CD4-positive, alpha-beta memory T cell (primary cell): ENCODE results near the gene RBM42. TPM values are rescaled to one million over a fixed set of nuclear protein-coding genes. Genes with fewer than 3 reads are reported as not detected.

Source experiments
- CTCF ChIA-PET: fragments of 350-600 bp; sonication (Branson Sonifier 250); formaldehyde crosslinking; loops from one replicate; lab custom pipeline; 2021; ENCODE audit warnings: inconsistent platforms; ENCODE audit not compliant: partially characterized antibody; lab: Charles Lee
- POLR2A ChIA-PET: fragments of 350-600 bp; sonication (Branson Sonifier 250); formaldehyde crosslinking; loops from one replicate; lab custom pipeline; 2021; ENCODE audit not compliant: partially characterized antibody; lab: Charles Lee
- DNase-seq, 5 donors: peaks; one replicate each; pipeline versions ENCODE4 v3.0.0 to v3.0.0-alpha.2; 2020 to 2022; ENCODE audit warnings: mixed read lengths in 1 of 5
- H3K27ac ChIP-seq: one replicate; pipeline ENCODE4 v1.7.0; 2013; ENCODE audit warnings: low read depth, low read length
- H3K27me3 ChIP-seq: 2 replicates; pipeline ENCODE4 v1.7.0; 2013; ENCODE audit warnings: mild to moderate bottlenecking, low read length, moderate library complexity; ENCODE audit not compliant: insufficient read depth
- H3K36me3 ChIP-seq: 2 replicates; pipeline ENCODE4 v1.7.0; 2013; ENCODE audit warnings: mild to moderate bottlenecking, low read length, moderate library complexity; ENCODE audit not compliant: insufficient read depth
- H3K4me1 ChIP-seq: 2 replicates; pipeline ENCODE4 v1.7.0; 2013; ENCODE audit warnings: mild to moderate bottlenecking, low read length, moderate library complexity; ENCODE audit not compliant: insufficient read depth
- H3K4me3 ChIP-seq, 2 donors: one replicate each; pipeline ENCODE4 v1.7.0; 2013; ENCODE audit warnings: low read length in 2 of 2, mild to moderate bottlenecking in 1 of 2
- H3K9me3 ChIP-seq, 2 donors: one replicate each; pipeline ENCODE4 v1.7.0; 2013; ENCODE audit warnings: low read length in 2 of 2, control low read depth in 1 of 2; ENCODE audit not compliant: control insufficient read depth in 1 of 2
- H3K27ac Mint-ChIP-seq, 7 donors: one replicate each; pipeline ENCODE4 v1.8.0; 2020 to 2021; ENCODE audit warnings: mixed read lengths in 7 of 7, mild to moderate bottlenecking in 6 of 7, inconsistent platforms in 3 of 7, moderate library complexity in 3 of 7
- H3K27me3 Mint-ChIP-seq, 2 donors: one replicate each; pipeline ENCODE4 v1.8.0; 2020 to 2021; ENCODE audit warnings: mixed read lengths in 2 of 2
- H3K36me3 Mint-ChIP-seq, 2 donors: one replicate each; pipeline ENCODE4 v1.8.0; 2020 to 2021; ENCODE audit warnings: mixed read lengths in 2 of 2, inconsistent platforms in 1 of 2, mild to moderate bottlenecking in 1 of 2
- H3K4me1 Mint-ChIP-seq, 4 donors: one replicate each; pipeline ENCODE4 v1.8.0; 2020 to 2021; ENCODE audit warnings: mixed read lengths in 4 of 4, mild to moderate bottlenecking in 1 of 4
- H3K4me3 Mint-ChIP-seq, 8 donors: one replicate each; pipeline ENCODE4 v1.8.0; 2020 to 2021; ENCODE audit warnings: mixed read lengths in 8 of 8, mild to moderate bottlenecking in 7 of 8, moderate library complexity in 6 of 8, inconsistent platforms in 3 of 8
- H3K9me3 Mint-ChIP-seq, 8 donors: one replicate each; pipeline ENCODE4 v1.8.0; 2020 to 2021; ENCODE audit warnings: mixed read lengths in 8 of 8, mild to moderate bottlenecking in 5 of 8, inconsistent platforms in 3 of 8, moderate library complexity in 1 of 8
- intact Hi-C: fragments of 100-400 bp; cut with micrococcal nuclease; formaldehyde crosslinking; loops from one replicate; pipeline ENCODE4 v1.15.1; 2023
- polyA plus RNA-seq, 2 donors: library from polyadenylated mRNA; unstranded; fragments of 300-500 nt; fragmentation: Illumina TruSeq; gene quantifications; one replicate each; pipeline ENCODE4 v1.2.3, GENCODE V29; 2021
- total RNA-seq, 2 experiments: library from RNA; stranded (reverse); gene quantifications; one replicate each; pipeline ENCODE4 v1.2.3, GENCODE V29; 2021

The RBM42 gene
- total and polyA plus RNA-seq, 4 experiments from 2014 or later: 42.9 to 61.0 (median 54.4) TPM

DNA sequence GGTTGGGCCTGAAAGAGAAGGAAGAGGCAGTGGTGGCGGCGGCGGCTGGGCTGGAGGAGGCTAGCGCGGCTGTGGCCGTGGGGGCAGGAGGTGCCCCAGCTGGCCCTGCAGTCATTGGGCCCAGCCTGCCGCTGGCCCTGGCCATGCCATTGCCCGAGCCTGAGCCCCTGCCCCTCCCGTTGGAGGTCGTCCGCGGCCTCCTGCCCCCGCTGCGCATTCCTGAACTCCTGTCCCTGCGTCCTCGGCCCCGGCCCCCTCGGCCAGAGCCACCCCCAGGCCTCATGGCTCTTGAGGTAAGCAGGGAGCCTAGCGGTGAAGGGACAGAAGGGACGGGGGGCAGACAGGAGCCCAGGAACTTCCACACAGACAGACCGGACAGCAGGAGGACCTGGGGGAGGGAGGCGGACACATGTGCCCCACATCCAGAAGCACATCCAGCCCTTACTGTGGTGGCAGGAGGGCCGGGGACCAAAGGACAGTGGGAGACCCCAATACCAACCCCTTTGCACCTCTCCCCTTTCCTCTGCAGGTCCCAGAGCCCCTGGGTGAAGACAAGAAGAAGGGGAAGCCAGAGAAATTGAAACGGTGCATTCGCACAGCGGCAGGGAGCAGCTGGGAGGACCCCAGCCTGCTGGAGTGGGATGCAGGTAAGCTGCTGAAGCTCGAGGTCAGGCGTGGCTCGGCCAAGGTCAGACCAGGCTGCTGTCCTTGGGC, 5.0 kb downstream of the RBM42 start:
- Mint-ChIP-seq H3K27me3 (peaks cover 0 to under 1% of the 10 kb centered on the region in 2 donors), H3K4me1 (peaks cover 6 to 20% (median 11%) of the 10 kb centered on the region in 4 donors), H3K36me3 (peaks cover 48 to 71% of the 10 kb centered on the region in 2 donors), H3K9me3 (no peaks in the 10 kb centered on the region), H3K27ac (no peak overlapping the region), H3K4me3 (no peak overlapping the region)
- H3K9me3 ChIP-seq: no peaks in the 10 kb centered on the region
- peaks cover 65% of the 10 kb centered on the region for H3K36me3 ChIP-seq
- H3K4me3 ChIP-seq: no peak overlapping the region
- intact Hi-C loops: no loop called here
- no peaks in the 10 kb centered on the region for H3K27me3 ChIP-seq
- no peak overlapping the region for H3K27ac ChIP-seq
- ChIA-PET POLR2A (interaction anchor here (0.6 kb wide), 1 partner anchor 265 kb away, joined by 3 read pairs; no protein-coding TSS in a partner anchor), CTCF (interaction anchor here (0.9 kb wide), 1 partner anchor 23 kb away, joined by 3 read pairs; no protein-coding TSS in a partner anchor)
- DNase-seq: no peak
- peaks cover 12% of the 10 kb centered on the region for H3K4me1 ChIP-seq

DNA sequence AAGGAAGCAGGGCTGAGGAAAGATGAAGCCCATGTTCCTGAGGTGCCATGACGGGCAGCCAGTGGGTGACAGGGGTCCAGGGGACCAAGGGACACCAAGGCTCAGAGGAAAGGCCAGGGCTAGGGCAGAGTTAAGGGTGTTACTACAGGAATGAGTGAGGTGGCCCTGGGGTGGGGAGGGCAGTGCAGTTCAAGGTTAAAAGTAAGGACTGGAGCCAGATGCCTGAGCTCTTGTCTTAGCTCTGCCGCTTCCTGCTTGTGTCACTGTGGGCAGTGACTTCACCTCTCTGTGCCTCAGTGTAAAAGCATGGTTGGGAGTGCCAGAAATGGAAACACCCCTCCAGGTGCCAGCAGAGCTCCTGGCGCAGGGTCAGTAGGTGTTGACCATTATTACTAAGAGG, 7.8 kb downstream of the RBM42 start:
- H3K36me3 ChIP-seq: peaks cover 53% of the 10 kb centered on the region
- Mint-ChIP-seq H3K36me3 (peaks cover 35 to 54% of the 10 kb centered on the region in 2 donors), H3K4me3 (no peak overlapping the region)

DNA sequence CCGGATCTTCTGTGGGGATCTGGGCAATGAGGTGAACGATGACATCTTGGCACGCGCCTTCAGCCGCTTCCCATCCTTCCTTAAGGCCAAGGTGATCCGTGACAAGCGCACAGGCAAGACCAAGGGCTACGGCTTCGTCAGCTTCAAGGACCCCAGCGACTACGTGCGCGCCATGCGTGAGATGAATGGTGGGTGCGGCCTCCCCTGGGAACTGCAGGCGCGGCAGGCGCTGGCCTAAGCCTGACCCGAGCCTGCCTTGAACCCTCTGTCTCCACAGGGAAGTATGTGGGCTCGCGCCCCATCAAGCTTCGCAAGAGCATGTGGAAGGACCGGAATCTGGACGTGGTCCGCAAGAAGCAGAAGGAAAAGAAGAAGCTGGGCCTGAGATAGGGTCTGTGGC, 8.3 kb downstream of the RBM42 start:
- Mint-ChIP-seq H3K4me3 (peak overlapping the region in 1 of 8 donors; percentile 38), H3K27ac (no peak overlapping the region)

More for the DNA sequence above, 7.8 kb downstream of the RBM42 start:
- Histone ChIP-seq H3K9me3 (no peaks in the 10 kb centered on the region), H3K27ac (no peak overlapping the region), H3K27me3 (no peaks in the 10 kb centered on the region), H3K4me1 (peaks cover 7% of the 10 kb centered on the region), H3K4me3 (no peak overlapping the region)
- Mint-ChIP-seq H3K9me3 (no peaks in the 10 kb centered on the region), H3K27me3 (no peaks in the 10 kb centered on the region), H3K4me1 (peaks cover 4 to 15% (median 6%) of the 10 kb centered on the region in 4 donors), H3K27ac (peak overlapping the region in 1 of 7 donors; percentile 53)
- ChIA-PET POLR2A (no interaction called here), CTCF (interaction anchor here (0.7 kb wide), 1 partner anchor 144 kb away, joined by 3 read pairs; no protein-coding TSS in a partner anchor)
- no peak for DNase-seq
- intact Hi-C loops: no loop called here

DNA sequence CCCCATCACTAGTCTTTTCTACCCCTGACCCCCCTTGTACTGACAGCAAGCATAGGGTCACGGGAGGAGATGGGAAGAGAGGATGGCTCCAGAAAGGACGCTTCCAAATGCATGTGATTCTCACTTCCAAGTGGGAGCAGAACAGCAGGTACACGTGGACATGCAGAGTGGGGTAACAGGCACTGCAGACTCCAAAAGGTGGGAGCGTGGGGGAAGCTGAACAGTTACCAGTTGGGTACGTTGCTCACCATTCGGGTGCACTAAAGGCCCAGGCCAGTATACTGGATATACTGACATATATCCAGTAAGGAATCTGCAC, 10.4 kb downstream of the RBM42 start:
- peaks cover 22 to 32% of the 10 kb centered on the region in 2 donors for H3K36me3 Mint-ChIP-seq
- Histone ChIP-seq H3K4me3 (no peak overlapping the region), H3K9me3 (no peaks in the 10 kb centered on the region), H3K36me3 (peaks cover 27% of the 10 kb centered on the region), H3K27ac (no peak overlapping the region), H3K27me3 (no peaks in the 10 kb centered on the region), H3K4me1 (peaks cover 21% of the 10 kb centered on the region)
- H3K27me3 Mint-ChIP-seq: no peaks in the 10 kb centered on the region
- DNase-seq: no peak
- ChIA-PET CTCF (interaction anchor here (1.9 kb wide), 1 partner anchor 9 kb away, joined by 6 read pairs; the partner anchor contains the start of gene COX6B1), POLR2A (no interaction called here)
- no peak overlapping the region for H3K4me3 Mint-ChIP-seq
- intact Hi-C loops: no loop called here
- H3K4me1 Mint-ChIP-seq: peaks cover 2 to 17% (median 9%) of the 10 kb centered on the region in 4 donors
- H3K9me3 Mint-ChIP-seq: no peaks in the 10 kb centered on the region
- H3K27ac Mint-ChIP-seq: peak overlapping the region in 3 of 7 donors; percentile 43 to 83 (median 55)

More for the DNA sequence above, 8.3 kb downstream of the RBM42 start:
- Mint-ChIP-seq H3K27me3 (no peaks in the 10 kb centered on the region), H3K36me3 (peaks cover 30 to 48% of the 10 kb centered on the region in 2 donors), H3K4me1 (peaks cover 4 to 11% (median 7%) of the 10 kb centered on the region in 4 donors), H3K9me3 (no peaks in the 10 kb centered on the region)
- Histone ChIP-seq H3K36me3 (peaks cover 49% of the 10 kb centered on the region), H3K27me3 (no peaks in the 10 kb centered on the region), H3K9me3 (no peaks in the 10 kb centered on the region), H3K27ac (no peak overlapping the region), H3K4me3 (no peak overlapping the region), H3K4me1 (peaks cover 12% of the 10 kb centered on the region)
- POLR2A ChIA-PET: interaction anchor here (1.0 to 1.8 kb wide), 3 partner anchors 9 to 24 kb away, joined by 3 to 7 read pairs (median 6); partner anchors contain the start of genes COX6B1 and HAUS5
- no peak for DNase-seq
- CTCF ChIA-PET: interaction anchor here (1.9 kb wide), 1 partner anchor 11 kb away, joined by 6 read pairs; the partner anchor contains the start of gene COX6B1
- intact Hi-C loops: no loop called here

DNA sequence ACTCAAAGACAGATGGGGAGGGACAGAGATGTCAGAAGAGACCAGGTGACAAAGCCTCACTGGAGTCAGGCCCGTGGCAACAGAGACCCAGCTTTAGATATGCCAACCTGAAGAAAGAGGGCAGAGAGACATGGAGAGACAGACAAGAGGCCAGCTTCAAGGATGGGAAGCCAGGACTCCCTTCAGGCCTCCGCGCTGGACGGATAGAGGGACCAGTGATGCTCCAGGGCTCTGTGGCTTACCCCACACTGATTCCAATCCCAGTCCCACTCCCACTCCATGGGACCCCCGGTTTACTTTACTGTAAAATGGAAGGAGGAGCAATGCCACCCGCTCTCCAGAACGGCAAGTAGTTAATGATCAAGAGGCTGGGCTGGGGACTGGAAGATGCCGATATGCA, 11.0 kb downstream of the RBM42 start:
- Histone ChIP-seq H3K9me3 (no peaks in the 10 kb centered on the region), H3K4me3 (no peak overlapping the region), H3K27me3 (no peaks in the 10 kb centered on the region), H3K4me1 (peaks cover 24% of the 10 kb centered on the region), H3K36me3 (peaks cover 24% of the 10 kb centered on the region), H3K27ac (no peak overlapping the region)
- POLR2A ChIA-PET: no interaction called here
- no peak for DNase-seq
- Mint-ChIP-seq H3K9me3 (no peaks in the 10 kb centered on the region), H3K4me3 (peak overlapping the region in 1 of 8 donors; percentile 30), H3K27ac (peak overlapping the region in 2 of 7 donors; percentile 0 to 55), H3K4me1 (peaks cover 4 to 22% (median 12%) of the 10 kb centered on the region in 4 donors), H3K27me3 (no peaks in the 10 kb centered on the region), H3K36me3 (peaks cover 19 to 29% of the 10 kb centered on the region in 2 donors)
- intact Hi-C loops: no loop called here
- CTCF ChIA-PET: no interaction called here

DNA sequence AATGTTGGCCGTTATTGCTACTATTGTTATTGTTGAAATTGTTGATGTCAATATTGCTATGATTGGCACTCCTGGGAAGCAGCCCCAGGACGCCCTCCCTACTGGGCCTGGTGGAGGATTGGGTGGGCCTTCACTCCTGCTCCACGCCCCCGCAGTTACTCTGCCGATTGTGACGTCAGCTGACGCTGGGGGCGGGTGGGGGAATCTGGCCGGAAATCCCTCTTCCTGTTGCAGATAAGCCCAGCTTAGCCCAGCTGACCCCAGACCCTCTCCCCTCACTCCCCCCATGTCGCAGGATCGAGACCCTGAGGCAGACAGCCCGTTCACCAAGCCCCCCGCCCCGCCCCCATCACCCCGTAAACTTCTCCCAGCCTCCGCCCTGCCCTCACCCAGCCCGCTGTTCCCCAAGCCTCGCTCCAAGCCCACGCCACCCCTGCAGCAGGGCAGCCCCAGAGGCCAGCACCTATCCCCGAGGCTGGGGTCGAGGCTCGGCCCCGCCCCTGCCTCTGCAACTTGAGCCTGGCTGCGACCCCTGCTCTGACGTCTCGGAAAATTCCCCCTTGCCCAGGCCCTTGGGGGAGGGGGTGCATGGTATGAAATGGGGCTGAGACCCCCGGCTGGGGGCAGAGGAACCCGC, 12.8 kb downstream of the RBM42 start, which contains the start of gene ETV2:
TSS of gene ETV2 (plus strand) at position 231 of the 637 bp plus-strand sequence. CDS start 716 bp downstream, outside the sequence.
- Histone ChIP-seq H3K4me3 (no peak within 1 kb of the TSS), H3K9me3 (no peaks in the 10 kb centered on the region), H3K27ac (no peak within 1 kb of the TSS), H3K4me1 (peaks cover 31% of the 10 kb centered on the region), H3K36me3 (peaks cover 11% of the 10 kb centered on the region), H3K27me3 (no peaks in the 10 kb centered on the region)
- H3K36me3 Mint-ChIP-seq: peaks cover 10 to 15% of the 10 kb centered on the region in 2 donors
- H3K4me1 Mint-ChIP-seq: peaks cover 11 to 35% (median 20%) of the 10 kb centered on the region in 4 donors
- POLR2A ChIA-PET: interaction anchor here (2.5 to 5.0 kb wide), 3 partner anchors 11 to 31 kb away, joined by 12 to 51 read pairs (median 45); partner anchors contain the start of genes HAUS5 and RBM42
- DNase-seq: peak in 1 of 5 donors; percentile 60
- no peaks in the 10 kb centered on the region for H3K27me3 Mint-ChIP-seq
- peak within 1 kb of the TSS in 6 of 7 donors; percentile 48 to 72 (median 58) for H3K27ac Mint-ChIP-seq
- intact Hi-C loops: no loop called here
- CTCF ChIA-PET: no interaction called here
- peak within 1 kb of the TSS; percentile 21 to 90 (median 70) for H3K4me3 Mint-ChIP-seq
- no peaks in the 10 kb centered on the region for H3K9me3 Mint-ChIP-seq
